Stomach smooth muscle (tissue), 2 donors: ENCODE measurements around the gene MZT2A.
"Not testable (repeated sequence)": the region's sequence is repeated elsewhere in the genome, so short reads cannot be mapped to it uniquely, and the experiment has no call there.

Source experiments
- H3K27ac ChIP-seq: one replicate; pipeline ENCODE4 v1.7.0; 2013; ENCODE audit warnings: mild to moderate bottlenecking, low read length, inconsistent platforms
- H3K27me3 ChIP-seq, 2 donors: one replicate each; pipeline ENCODE4 v1.7.0; 2013; ENCODE audit warnings: low read length in 2 of 2; ENCODE audit not compliant: insufficient read depth in 2 of 2, control insufficient read depth in 1 of 2
- H3K36me3 ChIP-seq, 2 donors: one replicate each; pipeline ENCODE4 v1.7.0; 2013; ENCODE audit warnings: low read length in 2 of 2; ENCODE audit not compliant: control insufficient read depth in 2 of 2, insufficient read depth in 2 of 2
- H3K4me1 ChIP-seq: one replicate; pipeline ENCODE4 v1.7.0; 2013; ENCODE audit warnings: low read length; ENCODE audit not compliant: control insufficient read depth, insufficient read depth
- H3K4me3 ChIP-seq, 2 donors: one replicate each; pipeline ENCODE4 v1.7.0; 2013; ENCODE audit warnings: low read length in 2 of 2
- H3K9ac ChIP-seq, 2 donors: one replicate each; pipeline ENCODE4 v1.7.0; 2013; ENCODE audit warnings: low read length in 2 of 2, mild to moderate bottlenecking in 1 of 2
- H3K9me3 ChIP-seq, 2 donors: one replicate each; pipeline ENCODE4 v1.7.0; 2013; ENCODE audit warnings: low read length in 2 of 2; ENCODE audit not compliant: control insufficient read depth in 2 of 2
- donor health status: healthy.
- donor health status: Pancreatic carcinoma.

The MZT2A gene

DNA sequence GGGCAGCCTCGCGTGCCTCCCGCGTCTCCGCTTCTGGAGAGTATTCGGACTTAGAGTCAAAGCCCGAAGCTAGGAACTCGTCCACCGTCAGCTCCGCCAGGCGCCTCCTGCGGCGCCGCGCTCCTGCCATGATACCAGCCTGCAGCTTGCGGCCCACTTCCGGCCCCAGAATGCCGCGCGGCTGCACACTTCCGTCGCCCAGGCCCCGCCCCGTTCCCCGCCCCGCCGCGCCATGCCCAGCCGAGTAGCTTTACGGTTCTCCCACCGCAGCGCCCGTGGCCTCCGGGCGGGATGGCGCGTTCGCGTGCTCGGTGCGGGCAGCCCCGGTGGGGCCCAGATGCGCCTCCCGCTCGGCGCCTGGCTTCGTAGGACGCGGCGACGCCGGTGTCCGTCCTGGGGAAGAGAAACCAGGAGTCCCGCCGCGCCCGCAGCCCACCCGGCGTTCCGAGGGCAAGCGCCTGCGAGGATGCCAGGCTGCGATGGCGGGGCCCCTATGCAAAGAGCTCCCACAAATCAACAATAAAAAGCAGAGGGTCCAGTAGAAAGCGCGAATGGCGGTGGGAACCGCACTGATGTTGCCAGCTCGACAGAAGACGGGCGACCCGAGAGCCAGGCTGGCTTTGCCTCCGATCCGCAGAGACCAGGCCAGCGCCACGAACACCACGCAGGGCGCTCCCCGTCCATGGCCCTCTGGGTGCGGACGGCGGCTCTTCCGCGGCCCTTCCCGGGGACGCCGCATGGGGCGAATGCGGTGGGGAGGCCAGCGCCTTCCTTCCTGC lies 47.3 kb downstream of the MZT2A start:
- H3K4me3 ChIP-seq, H3K9me3 ChIP-seq, H3K36me3 ChIP-seq, H3K9ac ChIP-seq, H3K27me3 ChIP-seq, H3K27ac ChIP-seq, H3K4me1 ChIP-seq: not testable (repeated sequence)

- not testable (repeated sequence) for H3K9ac ChIP-seq, H3K4me1 ChIP-seq, H3K4me3 ChIP-seq, H3K27me3 ChIP-seq, H3K27ac ChIP-seq, H3K36me3 ChIP-seq, H3K9me3 ChIP-seq
Measured at GRCh38 chr2:131440742-131441468, 51.3 kb downstream of the MZT2A start.
